GM21717 (cell line): Measurements from ENCODE around the gene DLG2.
"Not testable (repeated sequence)": the region's sequence is repeated elsewhere in the genome, so short reads cannot be mapped to it uniquely, and the experiment has no call there.

Experiments used
- ATAC-seq: cut with Tn5 transposase; IDR thresholded peaks from one replicate; pipeline ENCODE4 v1.9.1; 2021; ENCODE audit warnings: mild to moderate bottlenecking, moderate library complexity; ENCODE audit not compliant: unreplicated experiment

DLG2 gene

GRCh38 chr11:84804041-84804440, 823.1 kb downstream of the DLG2 start:
- ATAC-seq: no peak

GRCh38 chr11:84800755-84801346, 826.3 kb downstream of the DLG2 start:
- no peak for ATAC-seq

GRCh38 chr11:84799112-84799511, 828.0 kb downstream of the DLG2 start:
- ATAC-seq: no peak

GRCh38 chr11:84795698-84796097, 831.4 kb downstream of the DLG2 start:
- no peak for ATAC-seq

GRCh38 chr11:84794663-84795443, 832.3 kb downstream of the DLG2 start:
- no peak for ATAC-seq

- ATAC-seq: no peak
Measured at GRCh38 chr11:84793318-84793717, 833.8 kb downstream of the DLG2 start.

- no peak for ATAC-seq
Measured at GRCh38 chr11:84790849-84791427, 836.2 kb downstream of the DLG2 start.

- ATAC-seq: no peak
Measured at GRCh38 chr11:84788220-84788619, 838.9 kb downstream of the DLG2 start.

GRCh38 chr11:84784158-84784557, 843.0 kb downstream of the DLG2 start:
- ATAC-seq: not testable (repeated sequence)

GRCh38 chr11:84780689-84781293, 846.4 kb downstream of the DLG2 start:
- ATAC-seq: no peak

GRCh38 chr11:84775503-84775902, 851.6 kb downstream of the DLG2 start:
- ATAC-seq: no peak

GRCh38 chr11:84763931-84764330, 863.2 kb downstream of the DLG2 start:
- no peak for ATAC-seq

- ATAC-seq: no peak
Measured at GRCh38 chr11:84757711-84758110, 869.4 kb downstream of the DLG2 start.

- ATAC-seq: no peak
Measured at GRCh38 chr11:84751371-84751770, 875.8 kb downstream of the DLG2 start.

GRCh38 chr11:84747871-84748270, 879.3 kb downstream of the DLG2 start:
- no peak for ATAC-seq

GRCh38 chr11:84740050-84740449, 887.1 kb downstream of the DLG2 start:
- no peak for ATAC-seq

GRCh38 chr11:84724256-84724655, 902.9 kb downstream of the DLG2 start:
- no peak for ATAC-seq

GRCh38 chr11:84722583-84723108, 904.5 kb downstream of the DLG2 start:
- no peak for ATAC-seq

- ATAC-seq: no peak
Measured at GRCh38 chr11:84721561-84721961, 905.6 kb downstream of the DLG2 start.

- no peak for ATAC-seq
Measured at GRCh38 chr11:84720706-84721402, 906.3 kb downstream of the DLG2 start.
